ELR (cell line): ENCODE results near the gene B4GAT1.

Source experiments
- DNase-seq: peaks from one replicate; pipeline ENCODE4 v3.0.0-alpha.2; 2015; ENCODE audit warnings: low read depth

B4GAT1 gene

DNA sequence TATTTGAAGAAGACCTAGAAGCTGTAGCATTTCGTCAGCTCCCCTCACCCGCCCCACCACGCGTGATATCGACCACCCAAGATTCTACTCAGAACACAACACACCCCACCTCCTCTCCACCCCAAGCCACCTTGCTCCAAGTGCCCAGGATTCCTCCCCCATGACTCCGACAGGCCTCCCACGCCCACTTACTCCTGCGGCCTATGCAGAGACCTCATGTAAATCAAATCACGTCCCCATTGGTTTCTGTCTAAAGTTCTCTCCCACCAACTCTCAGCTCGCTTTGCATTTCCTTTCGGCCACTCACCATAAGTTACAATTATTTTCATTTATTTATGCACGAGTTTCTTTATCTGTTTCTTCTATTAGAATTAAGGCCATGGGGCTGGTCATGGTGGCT, 44.8 kb downstream of the B4GAT1 start:
- no peak for DNase-seq

DNA sequence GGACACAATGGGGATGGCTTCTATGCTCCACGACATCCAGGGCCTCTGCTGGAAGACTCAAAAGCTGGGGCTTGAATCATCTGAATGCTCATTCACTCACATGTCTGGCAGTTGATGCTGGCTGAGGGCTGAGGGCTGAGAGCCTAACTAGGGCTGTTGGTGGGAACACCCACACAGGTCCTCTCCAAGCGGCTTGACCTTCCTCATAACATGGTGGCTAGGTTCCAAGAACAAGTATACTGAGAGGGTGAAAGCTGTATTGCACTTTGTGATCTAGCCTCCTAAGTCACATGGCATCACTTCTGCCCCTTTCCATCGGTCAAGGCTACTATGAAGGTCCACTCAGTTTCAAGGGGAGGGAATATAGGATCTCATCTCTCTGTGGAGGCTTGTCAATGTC, 48.2 kb downstream of the B4GAT1 start:
- no peak for DNase-seq

DNA sequence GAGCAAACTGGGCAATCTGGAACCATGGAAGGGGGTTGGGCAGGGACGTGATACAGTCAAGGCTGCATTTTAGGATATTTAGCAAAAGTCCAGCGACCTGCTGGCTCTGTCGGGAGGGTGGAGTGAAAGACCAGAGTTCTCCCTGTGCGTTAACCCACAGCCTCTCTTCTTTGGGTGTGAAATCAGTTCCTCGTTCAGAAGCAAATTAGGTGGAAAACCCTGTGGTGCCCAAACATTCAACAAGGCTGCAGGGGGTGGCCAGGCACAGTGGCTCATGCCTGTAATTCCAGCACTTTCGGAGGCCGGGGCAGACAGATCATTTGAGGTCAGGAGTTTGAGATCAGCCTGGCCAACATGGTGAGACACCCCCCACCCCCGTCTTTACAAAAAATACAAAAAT, 49.8 kb downstream of the B4GAT1 start:
- DNase-seq = no peak
